ENCODE data around the gene HMGN1.

HMGN1 gene

GRCh38 chr21:39326607-39327307 lies 22.1 kb downstream of the HMGN1 start:
- no peak for DNase-seq

DNA sequence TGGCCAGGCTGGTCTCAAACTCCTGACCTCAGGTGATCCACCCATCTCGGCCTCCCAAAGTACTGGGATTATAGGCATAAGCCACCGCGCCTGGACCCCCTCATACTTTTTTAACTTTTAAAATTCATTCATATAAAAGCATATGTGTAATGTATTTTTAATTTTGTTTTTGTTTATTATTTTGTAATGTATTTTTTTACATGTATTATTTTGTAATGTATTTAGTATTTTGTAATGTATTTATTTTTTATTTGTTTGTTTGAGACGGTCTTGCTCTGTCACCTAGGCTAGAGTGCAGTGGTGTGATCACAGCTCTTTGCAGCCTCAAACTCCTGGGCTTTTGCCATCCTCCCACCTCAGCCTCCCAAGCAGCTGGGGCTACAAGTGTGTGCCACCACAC lies 23.4 kb downstream of the HMGN1 start:
- no peak for DNase-seq

DNA sequence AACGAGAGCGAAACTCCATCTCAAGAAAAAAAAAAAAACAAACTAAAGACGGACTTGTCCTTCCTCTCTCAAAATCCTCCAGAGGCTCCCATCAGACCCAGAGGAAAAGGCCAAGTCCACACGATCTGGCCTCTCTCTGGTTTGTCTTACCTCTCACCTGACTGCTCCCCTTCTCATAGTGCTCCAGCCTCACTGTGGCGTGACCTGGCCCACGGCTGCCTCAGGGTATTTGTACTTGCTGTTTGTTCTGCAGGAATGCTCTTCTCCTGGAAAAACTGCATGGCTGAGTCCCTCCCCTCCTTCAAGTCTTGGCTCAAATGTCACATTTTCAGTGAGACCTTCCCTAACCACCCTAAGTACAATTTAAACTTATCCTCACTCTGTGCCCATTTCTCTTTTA lies 27.5 kb downstream of the HMGN1 start:
- no peak for DNase-seq

- no peak for DNase-seq
Observed at GRCh38 chr21:39319814-39320332, 29.0 kb downstream of the HMGN1 start.

DNA sequence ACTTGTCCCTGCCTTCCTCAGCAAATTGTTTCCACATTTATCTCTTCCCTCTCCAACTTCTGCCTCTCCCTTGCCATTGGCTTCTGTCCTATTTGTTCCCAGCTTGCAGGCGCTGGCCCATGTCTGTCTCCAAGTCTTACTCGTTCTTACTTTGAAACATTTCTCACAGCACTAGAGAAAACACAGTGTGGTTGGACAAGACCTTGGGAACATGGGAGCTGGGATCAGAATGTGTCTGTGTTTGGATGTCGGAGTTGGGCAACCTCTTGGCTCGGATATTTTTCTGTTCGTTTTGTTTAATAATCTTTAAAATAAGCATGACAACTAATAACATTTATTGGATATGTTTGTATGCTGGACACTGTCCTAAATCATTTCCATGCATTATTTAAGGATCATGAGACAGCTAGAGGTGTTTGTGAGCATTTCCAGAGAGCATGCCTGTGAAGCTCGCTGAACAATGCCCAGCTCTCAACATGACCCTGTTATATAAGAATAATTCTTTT lies 29.6 kb downstream of the HMGN1 start:
- DNase-seq, result no peak

DNA sequence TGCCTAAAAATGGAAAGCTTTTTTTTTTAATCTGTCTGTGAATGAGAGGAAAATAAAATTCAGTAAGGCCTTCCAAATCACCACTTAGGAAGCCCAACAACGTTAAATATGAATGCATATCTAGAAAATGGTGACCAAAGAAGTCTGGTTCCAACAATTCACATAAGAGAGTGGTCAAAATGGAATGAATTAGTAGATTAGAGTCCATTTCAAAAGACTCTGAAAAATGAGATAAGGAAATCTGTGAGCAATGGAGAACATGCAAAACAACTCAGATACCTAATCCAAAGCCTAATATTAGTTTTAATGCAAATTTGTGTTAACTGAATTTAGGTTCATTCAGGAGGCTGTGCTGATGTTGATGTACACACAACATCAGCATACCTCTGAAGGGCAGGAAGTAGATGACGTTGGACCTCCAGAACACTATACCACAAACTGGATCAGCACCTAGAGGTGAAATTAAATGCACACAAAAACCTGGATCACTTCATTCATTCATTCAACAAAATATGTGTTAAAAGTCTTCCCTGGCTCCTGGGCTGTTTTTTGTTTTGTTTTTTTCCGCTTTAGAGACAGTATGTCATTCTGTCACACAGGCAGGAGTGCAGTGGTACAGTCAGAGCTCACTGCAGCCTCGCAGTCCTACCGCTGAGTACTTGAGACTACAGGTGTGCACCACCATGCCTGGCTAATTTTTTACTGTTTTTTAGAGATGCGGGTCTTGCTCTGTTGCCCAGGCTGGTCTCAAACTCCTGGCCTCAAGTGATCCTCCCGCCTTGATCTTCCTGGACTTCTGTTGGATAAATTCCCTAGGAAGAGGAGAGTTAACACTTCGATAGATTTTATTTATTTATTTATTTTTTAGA lies 30.6 kb downstream of the HMGN1 start:
- no peak for DNase-seq

DNA sequence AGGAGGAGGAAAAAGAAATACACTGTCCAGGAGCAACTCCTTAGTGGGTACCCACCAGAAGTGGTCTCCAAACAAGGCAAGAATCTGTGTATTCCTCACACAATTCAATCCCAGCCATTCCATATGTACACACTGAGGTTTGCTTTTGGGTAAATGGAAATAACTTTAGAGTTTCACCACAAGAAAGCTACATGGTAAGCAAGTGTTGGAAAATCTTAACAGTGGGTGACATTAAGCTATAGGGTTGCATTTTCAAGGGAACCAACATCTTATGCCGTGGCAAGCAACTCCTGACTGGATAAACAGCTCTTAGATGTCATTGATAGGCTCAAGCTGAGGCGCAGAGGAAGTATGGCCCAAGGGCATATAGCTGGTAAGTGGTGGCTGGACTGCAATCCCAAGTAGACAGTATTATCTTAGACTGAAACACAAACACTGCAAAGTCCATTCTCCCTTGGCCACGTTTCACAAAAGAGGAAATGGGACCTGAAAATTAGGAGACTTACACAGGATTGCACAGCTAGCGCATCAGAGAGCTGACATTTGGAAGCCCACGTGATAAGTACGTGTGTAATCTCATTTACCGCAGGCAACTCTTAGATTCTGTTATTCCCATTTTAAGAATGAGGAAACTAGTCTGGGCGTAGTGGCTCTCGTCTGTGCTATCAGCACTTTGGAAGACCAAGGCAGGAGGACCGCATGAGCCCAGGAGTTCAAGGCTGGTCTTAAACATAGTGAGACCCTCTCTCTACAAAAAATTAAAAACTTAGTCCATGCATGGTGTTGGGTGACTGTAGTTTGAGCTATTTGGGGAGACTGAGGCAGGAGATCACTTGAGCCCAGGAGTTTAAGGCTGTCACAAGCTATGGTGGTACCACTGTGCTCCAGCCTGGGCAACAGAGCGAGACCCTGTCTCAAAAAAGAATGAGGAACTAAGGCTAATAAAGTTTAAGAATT lies 31.5 kb downstream of the HMGN1 start:
- no peak for DNase-seq

DNA sequence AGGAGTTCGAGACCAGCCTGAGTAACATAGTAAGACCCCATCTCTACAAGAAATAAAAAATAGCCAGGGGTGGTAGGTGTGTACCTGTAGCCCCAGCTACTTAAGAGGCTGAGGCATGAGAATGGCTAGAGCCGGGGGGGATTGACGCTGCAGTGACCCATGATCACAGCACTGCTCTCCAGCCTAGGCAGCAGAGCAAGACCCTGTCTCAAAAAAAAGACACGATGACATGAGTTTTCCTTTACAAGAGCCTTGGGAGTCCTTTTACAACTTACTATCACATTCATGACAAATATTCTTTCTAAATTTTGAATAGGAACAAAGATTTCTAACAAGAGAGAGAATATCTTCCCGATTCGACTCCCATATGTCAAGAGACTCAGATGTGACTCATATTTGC lies 32.2 kb downstream of the HMGN1 start:
- DNase-seq, result no peak

- no peak for DNase-seq
Observed at GRCh38 chr21:39315603-39316445, 33.1 kb downstream of the HMGN1 start.

DNA sequence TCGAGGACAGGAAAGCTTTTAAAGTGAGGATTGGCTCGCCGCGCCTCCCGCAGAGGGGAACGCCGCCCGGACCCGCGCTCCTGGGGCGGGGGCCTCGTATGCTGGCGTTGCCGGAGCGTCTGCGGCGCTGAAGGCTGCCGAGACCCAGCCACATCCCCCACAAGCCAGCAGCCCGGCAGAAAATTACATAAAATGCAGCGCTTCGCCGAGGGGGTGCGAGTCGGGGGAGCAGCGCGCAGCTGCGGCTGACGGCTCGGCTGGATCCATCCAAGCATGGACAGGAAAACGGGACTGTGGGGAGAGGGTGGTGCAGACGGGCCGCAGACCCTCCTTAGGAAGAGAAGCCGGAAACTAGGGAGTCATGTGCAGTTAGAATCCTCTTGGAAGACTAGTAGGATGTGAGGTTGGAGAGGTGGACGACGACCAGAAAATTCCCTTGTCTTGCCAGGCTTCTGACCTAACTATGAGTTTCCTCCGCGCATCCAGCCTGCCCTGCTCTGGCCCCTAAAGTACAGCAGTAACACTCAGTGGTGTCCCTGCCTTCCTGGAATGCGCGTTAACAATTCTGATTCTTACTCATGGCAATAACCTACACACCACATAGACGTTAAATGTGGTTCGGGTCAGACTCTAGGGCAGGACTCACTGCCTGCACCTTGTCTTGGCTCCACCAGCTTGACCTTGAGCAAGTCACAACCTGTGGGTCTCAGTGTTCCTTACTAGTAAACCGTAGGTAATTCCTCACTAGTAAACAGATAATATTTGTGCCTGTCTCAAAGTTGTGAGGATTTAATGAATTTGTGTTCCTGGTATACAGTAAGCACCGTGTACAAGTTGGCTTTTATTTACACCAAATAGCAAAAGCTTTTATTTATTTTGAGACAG lies 34.5 kb downstream of the HMGN1 start:
- peak; percentile 44 to 46 for DNase-seq

- DNase-seq, result peak; percentile 74 to 84
Observed at GRCh38 chr21:39313571-39314142, 35.2 kb downstream of the HMGN1 start, which contains the start of gene BRWD1. Gene BRWD1, minus strand, starts transcription at chr21:39313632. Its CDS starts 141 bp downstream, at chr21:39313491.

DNA sequence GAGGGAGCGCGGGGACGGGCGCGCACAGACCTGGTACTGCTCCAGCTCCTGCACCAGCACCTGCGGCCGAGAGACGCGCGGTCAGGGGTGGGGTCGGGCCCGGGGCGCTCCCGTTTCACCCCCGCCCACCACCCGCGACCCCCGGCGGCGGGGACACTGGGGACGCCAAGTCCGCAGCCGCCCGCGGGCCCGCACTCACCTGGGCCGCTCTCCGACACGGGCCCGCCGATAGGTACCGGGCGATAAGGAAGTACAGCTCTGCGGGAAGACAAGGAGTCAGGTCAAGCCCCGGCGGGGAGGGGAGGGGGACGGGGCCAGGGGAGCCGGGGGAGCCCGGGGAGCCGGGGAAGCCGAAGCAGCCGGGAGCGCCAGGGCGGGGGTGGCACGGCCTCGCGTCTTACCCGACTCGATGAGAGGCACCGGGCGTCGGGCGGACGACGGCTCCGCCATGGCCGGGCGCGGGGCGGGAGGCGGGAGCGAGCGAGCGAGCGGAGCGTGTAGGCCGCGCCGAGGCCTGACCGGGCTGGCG lies 35.8 kb downstream of the HMGN1 start:
- peak in 1 of 2 donors; percentile 24 for DNase-seq

GRCh38 chr21:39312112-39313041 lies 36.5 kb downstream of the HMGN1 start:
- peak; percentile 95 for DNase-seq

DNA sequence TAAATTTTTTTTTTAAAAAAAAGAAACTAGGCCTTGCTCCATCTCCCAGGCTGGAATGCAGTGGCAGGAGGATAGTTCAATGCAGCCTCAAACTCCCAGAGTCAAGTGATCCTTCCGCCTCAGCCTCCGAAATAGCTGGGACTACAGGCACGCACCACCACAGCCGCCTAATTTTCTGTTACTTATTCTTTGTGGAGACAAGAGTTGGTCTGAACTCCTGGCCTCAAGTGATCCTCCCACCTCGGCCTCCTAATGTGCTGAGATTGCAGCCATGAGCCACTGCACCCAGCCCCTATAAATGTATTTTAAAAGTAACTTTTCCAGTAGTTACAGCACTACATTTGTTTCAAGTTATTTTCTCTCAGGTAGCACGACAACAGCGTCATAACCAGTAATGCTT lies 37.7 kb downstream of the HMGN1 start:
- no peak for DNase-seq

GRCh38 chr21:39307466-39307865 lies 41.4 kb downstream of the HMGN1 start:
- no peak for DNase-seq

- no peak for DNase-seq
Observed at GRCh38 chr21:39300587-39300986, 48.3 kb downstream of the HMGN1 start.

- DNase-seq, result no peak
Observed at GRCh38 chr21:39296891-39297290, 52.0 kb downstream of the HMGN1 start.
